CD4-positive, alpha-beta T cell treated with Interleukin-6 at 100 ng/mL for 8 hours (primary cell): ENCODE measurements around the gene MYH9.
A peak's percentile ranks its signal among the peaks of the same experiment; 100 is the strongest.

Experiments used
- DNase-seq: peaks from one replicate; pipeline ENCODE4 v3.0.0-alpha.2; 2020; ENCODE audit warnings: mixed read lengths, low spot score

The MYH9 gene

GRCh38 chr22:36386351-36386899 lies 1.3 kb downstream of the MYH9 start:
- no peak for DNase-seq

- DNase-seq, result peak; percentile 51
Observed at GRCh38 chr22:36385491-36386350, 2.0 kb downstream of the MYH9 start.

GRCh38 chr22:36384766-36385481 lies 2.8 kb downstream of the MYH9 start:
- peak; percentile 73 for DNase-seq

DNA sequence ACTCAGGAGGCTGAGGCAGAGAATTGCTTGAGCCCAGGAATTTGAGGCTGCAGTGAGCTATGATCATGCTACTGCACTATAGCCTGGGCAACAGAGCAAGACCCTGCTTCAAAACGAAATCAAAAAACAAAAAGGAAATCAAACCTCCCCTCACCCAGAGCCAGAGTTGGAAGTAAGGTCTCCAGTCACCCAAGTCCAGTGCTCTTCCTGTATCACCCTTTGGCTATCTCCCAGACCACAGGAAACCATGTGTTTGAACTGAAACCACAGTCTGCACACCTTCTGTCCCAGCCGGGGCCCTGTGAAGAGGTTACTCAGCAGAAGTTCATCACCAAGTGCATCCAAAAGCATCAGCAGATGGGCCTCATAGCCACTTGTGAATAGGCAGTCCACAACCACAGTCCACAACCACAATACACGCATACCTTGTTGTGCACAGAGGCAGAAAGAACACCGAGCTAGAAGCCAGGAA lies 4.6 kb downstream of the MYH9 start:
- DNase-seq, result peak; percentile 59

DNA sequence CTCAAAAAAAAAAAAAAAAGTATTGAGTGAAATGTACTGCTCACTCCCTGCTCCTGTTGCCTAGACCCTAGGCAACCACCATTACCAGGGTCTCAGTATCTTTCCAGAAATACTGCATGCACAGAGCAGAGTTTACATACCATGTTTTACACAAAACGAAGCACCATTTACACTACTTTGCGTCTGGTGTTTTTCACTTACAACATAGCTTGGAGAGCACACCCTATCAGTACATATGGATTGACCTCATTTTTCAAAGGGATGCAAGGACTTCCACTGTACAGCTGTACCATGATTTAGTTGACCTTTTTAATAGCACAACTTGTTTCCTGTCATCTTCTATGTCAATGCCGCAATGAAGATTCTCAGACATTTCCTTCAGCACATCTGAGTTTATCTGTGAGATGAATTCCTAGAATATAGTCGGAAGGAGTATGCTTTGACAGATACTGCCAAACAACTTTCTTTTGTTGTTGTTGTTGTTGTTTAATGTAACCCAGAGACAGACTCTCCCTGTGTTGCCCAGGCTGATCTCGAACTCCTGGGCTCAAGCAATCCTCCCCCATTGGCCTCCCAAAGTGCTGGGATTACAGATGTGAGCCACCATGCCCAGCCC lies 6.1 kb downstream of the MYH9 start:
- no peak for DNase-seq

- DNase-seq, result peak; percentile 67
Observed at GRCh38 chr22:36379593-36380361, 8.0 kb downstream of the MYH9 start.

DNA sequence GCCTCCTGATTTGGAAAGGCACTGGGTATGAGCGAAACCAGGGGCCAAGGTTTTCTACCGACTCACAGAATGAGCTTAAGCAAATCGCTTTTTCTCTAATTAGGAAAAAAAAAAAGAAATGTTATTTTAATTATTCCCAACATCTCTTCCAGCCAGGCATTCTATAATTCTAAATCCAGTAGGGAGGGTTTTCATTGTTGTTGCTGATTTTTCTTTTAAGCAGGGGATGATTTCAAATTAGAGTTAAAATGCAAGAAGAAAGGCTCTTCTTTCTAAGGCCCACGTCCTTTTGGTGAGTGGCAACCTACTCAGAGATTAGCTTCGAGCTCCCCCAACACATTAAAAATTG lies 8.9 kb downstream of the MYH9 start:
- no peak for DNase-seq

GRCh38 chr22:36378080-36378868 lies 9.5 kb downstream of the MYH9 start:
- DNase-seq, result no peak

DNA sequence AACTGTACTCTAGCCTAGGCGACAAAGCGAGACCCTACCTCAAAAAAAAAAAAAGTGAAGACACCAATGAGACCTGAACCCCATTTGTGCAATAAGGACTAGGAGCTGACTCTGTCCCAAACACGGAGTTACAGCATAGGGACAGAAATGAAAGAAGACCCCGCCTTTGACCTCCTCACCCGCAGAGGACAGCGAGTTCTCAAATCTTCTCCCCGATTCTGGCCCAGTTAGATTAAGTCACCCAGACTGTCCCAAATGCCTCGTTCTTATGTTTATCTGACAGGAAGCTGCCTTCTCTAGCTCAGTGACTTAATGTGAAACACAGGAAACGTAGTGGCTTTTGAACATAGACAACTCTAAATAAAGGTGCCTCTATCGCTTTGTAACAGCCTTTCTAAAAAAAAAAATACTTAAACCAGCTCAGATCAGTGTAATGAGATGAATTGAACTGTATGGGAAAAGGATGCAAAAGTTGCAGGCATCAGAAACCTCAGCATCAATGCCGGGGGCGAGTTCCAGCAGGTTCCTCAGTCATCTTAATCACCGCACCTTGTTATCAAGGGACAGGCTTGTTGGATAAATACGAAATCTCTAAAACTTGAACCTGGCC lies 10.6 kb downstream of the MYH9 start:
- peak; percentile 78 for DNase-seq

DNA sequence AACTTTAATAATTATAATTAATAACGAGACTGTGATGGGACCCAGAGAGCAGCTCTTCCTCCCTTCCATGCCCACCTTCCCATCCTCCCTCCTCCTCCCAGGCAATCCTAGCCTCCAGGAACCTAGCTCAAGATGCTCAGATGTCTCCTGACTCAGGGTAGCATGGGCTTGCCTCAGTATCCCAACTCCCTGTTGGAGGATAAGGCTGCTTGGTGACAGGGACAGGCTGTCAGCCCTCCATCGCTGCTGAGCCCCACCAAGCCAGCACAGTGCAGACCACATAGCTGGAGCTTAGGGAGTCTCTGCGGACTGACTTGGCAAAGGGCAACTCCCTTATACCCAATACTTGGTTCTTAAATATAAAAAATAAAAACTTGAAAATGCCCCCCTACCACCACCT lies 11.5 kb downstream of the MYH9 start:
- no peak for DNase-seq

DNA sequence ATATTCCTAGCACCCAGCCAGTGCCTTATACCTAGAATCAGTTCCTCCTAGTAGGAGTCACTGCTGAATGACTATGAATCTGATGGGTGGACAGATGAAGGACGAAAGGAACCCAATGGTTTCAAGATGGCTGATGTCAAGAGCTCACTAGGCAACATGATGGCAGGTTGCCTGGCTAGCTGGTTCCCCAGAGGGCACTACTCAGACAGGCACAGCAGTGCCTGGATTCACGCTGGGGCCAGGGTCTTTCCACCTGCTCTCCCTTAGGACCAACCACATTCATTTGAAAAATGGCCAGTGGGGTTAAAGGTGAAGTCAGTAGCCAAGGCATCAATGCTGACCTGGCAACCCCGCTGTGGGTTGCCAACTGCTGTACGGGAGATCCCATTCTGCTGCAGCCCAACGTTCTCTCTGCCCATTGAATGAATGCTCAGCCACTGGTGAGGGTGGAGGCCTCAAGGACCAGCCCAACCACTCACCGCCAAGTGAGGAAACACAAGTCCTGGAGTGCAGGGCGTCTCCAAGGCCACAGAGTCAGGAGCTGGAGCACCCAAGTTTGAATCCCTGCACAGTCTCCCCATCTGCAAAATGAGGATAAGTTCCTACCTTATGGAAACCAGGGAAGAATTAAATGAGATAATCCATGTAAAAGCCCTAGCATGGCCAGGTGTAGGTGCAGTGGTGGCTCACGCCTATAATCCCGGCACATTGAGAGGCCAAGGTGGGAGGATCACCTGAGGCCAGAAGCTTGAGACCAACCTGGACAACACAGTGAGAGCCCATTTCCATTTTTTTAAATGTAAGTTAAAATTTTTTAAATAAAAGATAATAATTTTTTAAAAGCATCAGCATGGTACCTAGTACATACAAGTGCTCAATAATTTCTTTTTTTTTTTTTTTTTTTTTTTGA lies 12.4 kb downstream of the MYH9 start:
- DNase-seq, result no peak

DNA sequence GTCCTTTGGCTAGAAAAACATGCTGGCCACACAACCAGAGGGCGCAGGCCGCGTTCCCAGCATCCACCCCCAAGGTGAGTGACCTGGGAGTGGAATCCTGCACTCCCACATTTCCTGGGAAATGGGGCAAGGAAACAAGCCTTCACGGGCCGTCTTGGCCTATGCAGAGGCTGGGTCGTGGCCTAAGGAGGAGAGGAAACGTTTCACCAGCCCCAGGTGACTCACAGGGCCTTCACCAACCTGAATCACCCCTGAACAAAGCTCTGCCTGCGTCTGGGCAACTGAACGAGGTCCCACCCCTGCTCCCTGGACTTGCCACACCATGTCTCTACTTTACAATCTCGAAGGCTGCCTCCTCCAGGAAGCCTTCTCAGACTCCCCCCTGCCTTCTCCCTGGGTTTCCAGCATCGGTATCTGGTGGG lies 13.2 kb downstream of the MYH9 start:
- DNase-seq, result peak; percentile 49

DNA sequence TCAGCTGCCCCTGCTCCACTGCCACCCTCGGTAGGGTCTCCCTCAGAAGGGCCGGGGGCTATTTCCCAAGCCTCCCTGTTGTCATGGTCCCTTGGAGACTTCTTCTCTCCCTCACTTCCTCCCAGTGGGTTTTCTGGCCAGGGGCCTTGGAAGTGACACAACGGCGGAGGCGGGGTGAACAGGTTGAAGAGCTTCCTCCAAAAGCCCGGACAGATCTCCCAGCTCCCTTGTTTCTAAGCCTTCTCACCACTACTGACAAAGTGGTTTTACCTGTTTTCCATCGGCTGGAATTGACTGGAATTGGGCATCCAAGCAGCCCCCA lies 14.5 kb downstream of the MYH9 start:
- DNase-seq, result no peak

DNA sequence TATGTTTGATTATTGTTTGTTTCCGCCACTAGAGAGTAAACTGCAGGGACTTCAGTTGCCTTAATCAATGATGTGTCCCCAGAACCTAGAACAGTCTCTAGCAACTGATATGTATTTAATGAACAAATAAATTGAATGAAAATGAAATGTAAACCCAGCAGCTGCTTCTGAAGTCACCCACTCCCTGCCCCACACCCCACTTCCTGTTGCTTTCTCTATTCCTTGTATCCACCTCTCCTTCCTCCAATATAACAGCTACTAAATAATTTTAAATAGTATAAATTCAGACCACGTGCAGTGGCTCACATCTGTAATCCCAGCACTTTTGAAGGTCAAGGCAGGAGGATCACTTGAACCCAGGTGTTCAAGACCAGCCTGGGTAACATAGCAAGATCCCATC lies 15.8 kb downstream of the MYH9 start:
- DNase-seq, result no peak

- DNase-seq, result no peak
Observed at GRCh38 chr22:36369922-36370791, 17.6 kb downstream of the MYH9 start.

DNA sequence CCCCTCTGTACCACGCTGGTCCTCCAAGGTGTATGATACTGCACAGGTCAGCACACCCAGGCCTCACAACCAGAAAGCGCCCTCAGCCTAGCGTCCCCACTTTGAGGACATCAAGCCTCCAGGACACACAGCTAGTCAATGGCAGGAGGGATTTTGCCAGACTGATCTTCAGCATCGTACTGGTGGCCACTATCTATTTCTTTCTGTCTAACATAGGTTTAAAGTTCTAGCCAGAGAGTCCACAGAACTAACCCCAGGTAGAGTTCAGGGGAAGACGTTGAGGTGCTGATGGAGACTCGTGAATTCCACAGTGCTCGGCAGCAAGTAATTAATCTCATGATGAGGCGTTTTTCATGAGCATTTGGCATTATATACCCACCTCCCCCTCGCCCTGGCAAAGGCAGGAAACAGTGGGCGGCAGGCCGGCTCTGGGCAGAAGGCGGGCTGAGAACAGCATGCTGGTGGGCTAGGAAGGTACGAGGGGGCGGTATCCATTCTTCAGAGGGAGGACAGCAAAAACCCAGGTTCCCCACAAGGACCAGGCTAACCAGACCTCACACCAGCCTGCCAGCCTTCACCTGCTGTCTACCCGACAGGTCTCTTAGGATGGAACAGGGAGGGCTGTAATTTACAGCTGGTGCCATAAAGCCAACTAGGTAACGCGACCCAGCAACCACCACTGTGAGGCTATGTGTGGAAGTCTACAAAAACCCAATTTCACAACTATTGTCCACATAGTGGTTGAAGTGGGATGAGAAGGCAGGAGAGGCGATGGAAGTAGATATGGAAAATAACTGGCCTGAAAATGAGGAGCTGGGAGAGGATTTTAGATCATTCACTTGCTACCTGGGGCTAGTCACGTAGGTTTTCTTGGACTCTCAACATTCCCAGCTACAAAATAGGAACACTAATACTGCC lies 18.5 kb downstream of the MYH9 start:
- DNase-seq, result no peak

DNA sequence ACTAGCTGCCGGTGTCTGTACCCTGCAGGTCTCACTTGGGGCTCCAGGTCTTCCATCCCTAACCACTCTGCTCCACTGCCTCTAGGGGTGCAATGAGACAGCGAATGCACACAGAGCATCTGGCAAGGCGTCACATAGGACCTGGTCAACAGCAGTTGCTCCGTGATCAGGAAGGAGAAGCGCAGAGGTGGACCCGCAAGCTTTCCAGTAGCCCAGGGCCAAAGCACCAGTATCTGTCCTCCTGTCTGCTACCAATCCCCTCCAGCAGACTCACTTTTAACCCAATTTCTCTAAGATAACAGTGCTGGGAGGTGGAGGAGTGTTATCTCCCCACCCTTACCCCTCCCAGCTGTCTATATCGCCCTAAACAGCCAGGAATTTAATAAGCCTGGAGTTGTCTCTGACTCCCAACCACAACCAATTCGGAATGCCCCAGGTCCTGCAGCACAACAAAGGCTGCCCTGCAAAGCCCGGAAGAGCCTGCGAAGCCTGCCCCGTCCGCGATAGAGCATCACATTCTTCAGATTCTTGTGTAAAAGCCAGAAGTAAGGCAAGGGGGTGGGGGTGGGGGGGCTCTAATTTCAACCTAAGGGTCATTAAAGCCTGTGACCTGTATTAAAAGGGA lies 19.3 kb downstream of the MYH9 start:
- DNase-seq, result no peak
